HEK293 (cell line): ENCODE data around the gene HES7.

Experiments used
- HOXD13 ChIP-seq: sonication (generic); formaldehyde crosslinking; IDR thresholded peaks from 2 replicates; pipeline ENCODE4 v1.8.0; 2022; ENCODE audit warnings: missing genetic modification reagents, borderline replicate concordance
- PATZ1 ChIP-seq: fragments of 450-650 bp; formaldehyde crosslinking; IDR thresholded peaks from 2 replicates; pipeline ENCODE4 v1.5.1; 2016; ENCODE audit warnings: missing biosample characterization, missing genetic modification characterization
- PBX3 ChIP-seq: sonication (generic); formaldehyde crosslinking; IDR thresholded peaks from 2 replicates; pipeline ENCODE4 v1.8.1; 2022; ENCODE audit warnings: mild to moderate bottlenecking, moderate library complexity, missing genetic modification reagents
- PRDM2 ChIP-seq: fragments of 450-650 bp; formaldehyde crosslinking; IDR thresholded peaks from 2 replicates; pipeline ENCODE4 v1.5.1; 2016; ENCODE audit warnings: missing biosample characterization, missing genetic modification characterization, borderline replicate concordance
- SCRT2 ChIP-seq: fragments of 450-650 bp; formaldehyde crosslinking; IDR thresholded peaks from 2 replicates; pipeline ENCODE4 v1.5.1; 2016; ENCODE audit warnings: missing biosample characterization, missing genetic modification characterization
- ZBTB17 ChIP-seq: fragments of 450-650 bp; formaldehyde crosslinking; IDR thresholded peaks from 2 replicates; pipeline ENCODE4 v1.5.1; 2016; ENCODE audit warnings: missing biosample characterization, missing genetic modification characterization
- ZFP69B ChIP-seq: fragments of 450-650 bp; formaldehyde crosslinking; IDR thresholded peaks from 2 replicates; pipeline ENCODE4 v1.5.1; 2016; ENCODE audit warnings: missing biosample characterization, missing genetic modification characterization
- ZNF23 ChIP-seq: fragments of 450-650 bp; formaldehyde crosslinking; IDR thresholded peaks from 2 replicates; pipeline ENCODE4 v1.5.1; 2016; ENCODE audit warnings: missing biosample characterization, missing genetic modification characterization, borderline replicate concordance
- ZNF26 ChIP-seq: fragments of 450-650 bp; formaldehyde crosslinking; IDR thresholded peaks from 2 replicates; pipeline ENCODE4 v1.5.1; 2016; ENCODE audit warnings: missing biosample characterization, missing genetic modification characterization
- ZNF350 ChIP-seq: fragments of 450-650 bp; formaldehyde crosslinking; IDR thresholded peaks from 2 replicates; pipeline ENCODE4 v1.5.0; 2017; ENCODE audit warnings: missing biosample characterization, mild to moderate bottlenecking, missing genetic modification characterization
- ZNF398 ChIP-seq: fragments of 450-650 bp; formaldehyde crosslinking; IDR thresholded peaks from 2 replicates; pipeline ENCODE4 v1.5.1; 2017; ENCODE audit warnings: missing biosample characterization, missing genetic modification characterization
- ZNF423 ChIP-seq: fragments of 450-650 bp; formaldehyde crosslinking; IDR thresholded peaks from 2 replicates; pipeline ENCODE4 v1.5.1; 2016; ENCODE audit warnings: missing biosample characterization, missing genetic modification characterization
- ZNF426 ChIP-seq: fragments of 450-650 bp; formaldehyde crosslinking; IDR thresholded peaks from 2 replicates; pipeline ENCODE4 v1.5.1; 2017; ENCODE audit warnings: missing biosample characterization, missing genetic modification characterization, mild to moderate bottlenecking, inconsistent platforms, moderate library complexity
- ZNF433 ChIP-seq: fragments of 450-650 bp; formaldehyde crosslinking; IDR thresholded peaks from 2 replicates; pipeline ENCODE4 v1.5.1; 2016; ENCODE audit warnings: missing biosample characterization, missing genetic modification characterization, low read depth
- ZNF48 ChIP-seq: fragments of 450-650 bp; formaldehyde crosslinking; IDR thresholded peaks from 2 replicates; pipeline ENCODE4 v1.5.1; 2016; ENCODE audit warnings: missing biosample characterization, missing genetic modification characterization
- ZNF518A ChIP-seq: fragments of 450-650 bp; formaldehyde crosslinking; conservative IDR thresholded peaks from 2 replicates; pipeline ENCODE4 v1.5.1; 2016; ENCODE audit warnings: low read depth, missing biosample characterization, missing genetic modification characterization
- ZNF626 ChIP-seq: fragments of 450-650 bp; sonication (Bioruptor Pico); formaldehyde crosslinking; IDR thresholded peaks from 2 replicates; pipeline ENCODE4 v1.5.1; 2018; ENCODE audit warnings: missing biosample characterization, missing genetic modification characterization, inconsistent platforms
- ZNF768 ChIP-seq: fragments of 450-650 bp; formaldehyde crosslinking; IDR thresholded peaks from 2 replicates; pipeline ENCODE4 v1.5.1; 2018; ENCODE audit warnings: missing biosample characterization, mild to moderate bottlenecking, missing genetic modification characterization
- ZNF777 ChIP-seq: fragments of 450-650 bp; formaldehyde crosslinking; IDR thresholded peaks from 2 replicates; pipeline ENCODE4 v1.5.1; 2017; ENCODE audit warnings: missing biosample characterization, missing genetic modification characterization, borderline replicate concordance
- ZNF837 ChIP-seq: fragments of 450-650 bp; formaldehyde crosslinking; IDR thresholded peaks from 2 replicates; pipeline ENCODE4 v1.5.1; 2016; ENCODE audit warnings: missing biosample characterization, missing genetic modification characterization
- ZSCAN30 ChIP-seq: fragments of 450-650 bp; IDR thresholded peaks from 2 replicates; pipeline ENCODE4 v1.5.1; 2018; ENCODE audit warnings: missing biosample characterization, mild to moderate bottlenecking, missing genetic modification characterization, moderate library complexity

The HES7 gene

GRCh38 chr17:8118769-8119580, 4.9 kb downstream of the HES7 start (continued):
- TF ChIP-seq ZNF518A (no peak), PBX3 (no peak), ZNF48 (tag by site-specific recombination) (no peak), ZNF626 (tag by site-specific recombination) (no peak), ZNF350 (tag by site-specific recombination) (no peak), ZSCAN30 (tag by site-specific recombination) (peak; percentile 92), ZNF768 (tag by site-specific recombination) (no peak), PATZ1 (tag by site-specific recombination) (peak; percentile 82), ZNF398 (tag by site-specific recombination) (no peak), SCRT2 (tag by site-specific recombination) (no peak), ZNF26 (no peak), ZFP69B (tag by site-specific recombination) (peak; percentile 20; the same call in 1 of the 2 replicates), ZNF23 (tag by site-specific recombination) (no peak), HOXD13 (CRISPR knock-in tag) (no peak), PRDM2 (tag by site-specific recombination) (no peak), ZNF423 (tag by site-specific recombination) (0 out of 2 replicates have a peak, but pooled peaks have one; percentile 50), ZNF837 (tag by site-specific recombination) (no peak), ZBTB17 (peak; percentile 65), ZNF777 (tag by site-specific recombination) (no peak), ZNF426 (tag by site-specific recombination) (no peak), ZNF433 (tag by site-specific recombination) (no peak)
